ENCODE results near the gene LARP6. TPM values are rescaled to one million over a fixed set of nuclear protein-coding genes. Genes with fewer than 3 reads are reported as not detected.
"Not testable (repeated sequence)": the region's sequence is repeated elsewhere in the genome, so short reads cannot be mapped to it uniquely, and the experiment has no call there.

LARP6 gene
- not detected in 2 replicates for total RNA-seq

DNA sequence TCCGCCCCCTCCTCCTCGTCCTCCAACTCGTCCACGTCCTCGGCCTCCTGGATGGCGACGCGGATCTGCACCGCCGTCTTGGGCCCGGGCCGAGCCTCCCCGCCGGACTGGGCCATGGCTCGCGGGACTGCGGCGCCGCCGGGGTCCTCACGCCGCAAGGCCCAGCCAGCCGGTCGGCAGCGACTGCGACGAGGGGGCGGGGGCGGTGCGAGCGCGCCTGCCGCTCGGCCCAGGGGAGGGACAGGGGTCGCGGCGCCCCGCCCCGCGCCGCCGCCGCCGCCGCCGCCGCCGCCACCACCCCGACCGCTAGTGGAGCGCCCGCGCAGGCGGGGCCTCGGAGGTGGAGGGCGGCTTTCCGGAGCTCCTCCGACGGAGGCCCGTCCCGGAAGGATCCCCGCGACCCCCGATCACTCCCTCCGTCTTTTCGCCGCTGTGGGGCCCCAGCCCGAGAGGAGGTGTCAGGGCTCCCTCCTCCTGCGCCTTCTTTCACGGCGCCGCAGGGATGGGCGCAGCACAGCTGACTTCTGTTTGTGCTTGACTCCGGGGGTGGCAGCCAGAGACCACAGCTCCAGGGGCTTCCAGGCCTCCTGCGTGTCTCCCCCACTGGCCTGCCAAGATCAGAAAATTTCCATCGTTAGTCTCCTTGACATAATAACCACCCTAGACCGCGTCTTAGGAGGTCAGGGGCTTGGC is at the start of gene LARP6:
LARP6 (minus strand) TSS at position 185 of the 693 bp plus-strand sequence; CDS start at position 116, 69 bp downstream.
- intact Hi-C loops (cut with micrococcal nuclease): no loop called here

DNA sequence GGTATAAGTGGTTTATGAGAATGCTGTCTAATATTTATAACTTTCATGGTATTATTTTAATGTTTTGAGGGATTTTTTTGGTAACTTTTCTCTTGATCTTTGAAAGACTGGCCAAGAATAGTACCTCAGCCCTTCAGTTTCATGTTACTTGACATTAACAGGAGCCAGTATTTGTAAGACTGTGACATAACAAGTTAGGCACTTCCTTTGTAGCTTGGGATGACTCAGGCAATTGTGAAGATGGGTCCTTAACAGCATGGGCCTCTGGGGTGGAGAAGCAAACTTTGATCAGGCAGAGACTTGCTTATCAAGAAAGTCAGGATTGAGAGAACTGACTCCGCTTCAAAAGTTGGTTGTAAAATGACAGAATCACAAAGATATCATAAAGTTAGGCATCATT is 48.1 kb upstream of the LARP6 start:
- intact Hi-C loops (cut with micrococcal nuclease): no loop called here

DNA sequence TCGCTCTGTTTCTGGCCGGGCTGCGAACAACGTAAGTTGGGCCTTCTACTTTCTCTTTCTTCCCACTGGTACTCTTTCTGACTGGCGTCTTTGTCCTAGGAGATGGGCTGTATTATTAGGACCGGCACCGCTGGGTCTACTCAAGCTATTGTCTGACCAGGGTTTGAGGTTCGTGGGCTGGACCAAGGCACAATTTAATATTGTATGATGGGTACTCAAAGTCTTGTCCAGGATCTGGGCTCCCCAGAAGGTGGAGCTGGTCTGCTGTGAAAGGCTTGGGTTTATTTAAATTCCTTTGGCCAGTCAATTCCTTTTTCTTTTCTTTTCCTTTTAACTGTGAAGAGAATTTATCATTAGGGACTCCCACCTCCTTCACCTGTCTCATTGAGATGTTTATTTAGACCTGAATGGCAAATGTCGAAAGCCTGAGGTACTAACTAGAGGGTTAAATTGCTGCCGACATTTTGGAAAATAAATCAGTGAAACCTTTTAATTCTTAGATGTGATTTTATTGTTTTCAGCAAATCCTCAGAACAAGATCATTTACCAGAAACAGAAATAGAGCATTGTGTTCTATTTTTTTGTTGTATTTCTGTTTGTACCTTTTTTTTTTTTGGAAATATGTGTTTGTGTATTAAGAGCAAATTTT is 39.1 kb upstream of the LARP6 start:
- intact Hi-C loops (cut with micrococcal nuclease): no loop called here

DNA sequence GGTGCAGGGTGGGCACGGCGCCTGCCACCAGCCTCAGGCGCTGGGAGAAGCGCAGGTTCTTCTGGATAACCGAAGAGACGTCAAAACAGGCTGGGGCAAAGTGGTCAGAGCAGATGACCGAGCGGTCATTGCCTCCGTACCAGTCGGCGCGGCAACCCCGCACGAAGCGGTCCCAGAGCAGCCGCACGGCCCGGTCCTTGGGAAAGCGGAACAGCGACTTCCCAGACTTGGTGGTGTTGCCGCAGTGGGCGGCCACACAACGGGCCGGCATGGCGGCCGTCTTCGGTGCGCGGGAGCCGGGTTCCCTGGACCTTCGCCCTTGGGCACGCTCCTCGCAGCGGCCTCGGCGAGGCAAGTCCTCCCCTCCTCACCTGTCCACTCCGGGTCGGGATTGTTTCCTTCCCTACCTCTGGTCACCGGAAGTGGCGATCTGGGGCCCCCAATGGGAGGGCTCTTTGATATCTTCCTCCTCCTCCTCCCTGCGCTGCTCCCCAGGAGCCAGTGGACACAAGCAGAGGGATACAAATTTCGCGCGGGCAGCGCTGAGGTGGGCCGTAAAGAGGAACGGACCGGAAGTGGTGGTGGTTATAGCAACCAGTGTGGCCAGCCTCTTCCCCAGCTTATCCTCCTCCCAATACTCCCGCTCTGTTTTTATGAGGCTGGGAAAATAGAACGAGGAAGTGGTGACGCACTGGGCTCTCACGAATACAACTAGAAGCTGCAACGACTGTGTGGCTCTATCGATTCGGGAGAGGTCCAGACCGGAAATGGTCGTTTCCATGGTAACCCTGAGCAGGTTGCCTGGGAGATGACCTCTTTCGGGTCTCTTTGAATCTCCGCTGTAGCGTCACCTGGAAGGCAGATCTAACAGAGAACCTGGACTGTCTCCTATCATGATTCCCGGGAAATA is 38.3 kb upstream of the LARP6 start, which contains the start of the genes LRRC49 and THAP10:
LRRC49 (plus strand) TSS at position 825 of the 910 bp plus-strand sequence; CDS start at position 894, 69 bp downstream.
THAP10 (minus strand) TSS at position 432 of the 910 bp plus-strand sequence; CDS start at position 271, 161 bp downstream.
- intact Hi-C loops (cut with micrococcal nuclease): no loop called here

DNA sequence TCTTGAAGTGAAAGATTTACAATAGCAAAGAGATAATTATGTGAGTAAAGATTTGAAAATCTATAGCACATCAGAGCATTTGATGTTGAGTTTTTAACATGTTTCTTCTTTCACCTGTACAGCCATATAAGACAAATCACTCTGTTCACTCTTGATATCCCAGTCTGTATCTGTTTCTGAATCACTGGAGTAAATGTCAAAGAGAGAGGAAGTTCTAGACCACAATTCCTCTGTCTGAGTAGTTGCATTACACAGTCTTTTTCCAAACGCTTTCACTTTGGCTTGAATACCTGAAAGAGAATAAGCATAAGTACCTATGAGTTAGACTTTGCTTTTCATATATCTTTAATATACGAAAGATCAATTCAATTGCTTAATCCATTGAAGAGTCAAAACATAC is 28.4 kb upstream of the LARP6 start:
- intact Hi-C loops (cut with micrococcal nuclease): no loop called here

DNA sequence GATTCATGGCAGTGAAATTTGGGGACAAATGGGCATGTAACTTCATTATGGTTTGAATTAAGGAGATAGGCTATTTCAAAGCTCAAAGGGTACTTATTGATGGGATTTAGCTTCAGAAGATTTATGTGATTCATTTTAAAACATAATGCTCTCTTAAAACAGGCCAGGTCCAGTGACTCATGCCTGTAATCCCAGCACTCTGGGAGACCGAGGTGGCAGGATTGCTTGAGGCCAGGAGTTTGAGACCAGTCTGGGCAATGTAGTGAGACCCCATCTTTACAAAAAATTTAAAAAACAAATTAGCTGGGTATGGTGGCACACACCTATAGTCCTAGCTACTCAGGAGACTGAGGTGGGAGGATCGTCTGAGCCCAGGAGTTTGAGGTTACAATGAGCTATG is 26.8 kb upstream of the LARP6 start:
- intact Hi-C loops (cut with micrococcal nuclease): no loop called here

DNA sequence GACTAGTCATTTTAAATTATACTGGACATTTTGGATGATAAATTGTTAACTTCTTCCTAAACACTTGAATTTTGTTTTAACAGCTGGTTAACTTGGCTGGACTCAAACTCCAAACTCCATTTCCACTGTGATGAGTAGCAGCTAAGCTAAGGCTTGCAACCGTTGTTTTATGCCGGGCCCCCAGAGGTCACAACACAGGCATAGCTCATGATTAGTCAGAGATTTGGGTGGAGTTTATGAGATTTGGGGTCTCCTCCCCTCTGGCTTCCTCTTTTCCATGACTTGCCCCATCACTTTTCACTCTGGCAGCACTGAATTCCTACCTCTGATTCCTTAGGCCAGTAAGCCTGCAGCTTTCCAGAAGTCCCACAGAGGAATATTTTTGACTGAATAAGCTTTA is 25.4 kb upstream of the LARP6 start:
- intact Hi-C loops (cut with micrococcal nuclease): no loop called here

DNA sequence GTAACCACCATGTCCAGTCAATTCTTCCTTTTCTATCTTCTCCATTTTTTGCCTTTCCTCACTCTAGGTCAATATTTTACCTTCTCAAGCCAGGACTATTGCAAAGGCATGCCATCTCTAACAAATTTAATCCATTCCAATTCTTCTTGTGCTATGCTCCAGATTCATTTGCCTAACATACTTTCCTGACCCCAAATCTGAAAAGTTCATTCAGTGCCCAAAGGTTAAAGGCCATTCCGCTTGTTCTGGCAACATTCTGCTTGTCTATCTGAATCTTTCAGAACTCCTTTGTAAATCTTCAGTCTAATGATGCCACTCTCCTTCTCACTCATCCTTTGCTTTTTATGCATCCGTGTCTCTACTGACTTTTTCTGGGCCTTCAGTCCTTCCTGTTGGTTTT is 22.7 kb upstream of the LARP6 start:
- intact Hi-C loops (cut with micrococcal nuclease): no loop called here

DNA sequence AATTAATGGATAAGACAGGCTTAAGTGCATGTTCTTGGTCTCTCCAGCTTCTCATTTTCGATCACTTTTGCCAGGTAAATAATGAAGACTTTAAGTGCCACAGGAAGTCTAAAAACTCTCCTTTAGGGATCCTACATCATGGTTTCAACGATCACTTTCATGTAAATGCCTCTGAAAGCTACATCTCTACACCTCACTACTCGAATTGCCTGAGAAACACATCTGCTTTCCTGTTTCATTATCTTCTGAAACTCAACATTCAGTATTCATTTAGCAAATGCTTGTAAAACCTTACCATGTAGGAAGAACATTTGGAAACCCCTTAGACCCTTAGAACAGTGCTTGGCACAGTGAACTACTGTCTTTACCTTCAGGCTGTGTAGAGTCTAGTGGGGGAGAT is 22.1 kb upstream of the LARP6 start:
- intact Hi-C loops (cut with micrococcal nuclease): no loop called here

DNA sequence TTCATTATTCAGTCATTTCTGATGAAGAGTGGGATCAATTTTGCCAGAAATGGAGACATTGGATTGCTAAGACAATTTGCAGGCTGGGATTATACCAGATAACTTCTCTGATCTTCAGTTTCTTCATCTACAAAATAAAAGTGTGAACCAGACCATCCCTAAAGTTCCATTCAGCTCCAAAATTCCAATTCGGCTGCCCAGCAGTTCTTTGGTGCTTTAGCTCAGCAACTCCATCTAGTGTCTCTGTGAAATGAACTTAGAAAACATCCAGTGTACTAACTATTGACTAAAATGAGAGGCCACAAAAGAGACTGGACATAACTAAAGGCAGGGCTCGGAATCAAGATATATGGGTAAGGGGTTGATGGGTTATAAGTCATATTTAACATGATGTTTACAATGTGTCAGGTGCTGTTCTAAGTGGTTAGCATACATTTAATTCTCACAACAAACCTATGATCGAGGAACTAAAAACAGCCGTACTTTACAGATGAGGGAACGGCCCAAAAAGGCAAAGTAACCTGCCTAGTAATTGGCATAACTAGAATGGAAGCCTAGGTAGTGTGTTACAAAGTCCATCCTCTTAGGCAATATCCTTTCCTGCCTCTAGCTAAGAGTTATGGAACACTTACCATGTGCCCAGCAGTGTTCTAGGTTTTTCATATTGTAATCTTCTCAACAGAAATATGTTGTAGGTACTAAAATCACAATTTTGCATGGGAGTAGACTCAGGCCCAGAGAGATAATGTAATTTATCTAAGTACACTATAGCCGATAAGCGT is 21.2 kb upstream of the LARP6 start:
- intact Hi-C loops (cut with micrococcal nuclease): no loop called here

DNA sequence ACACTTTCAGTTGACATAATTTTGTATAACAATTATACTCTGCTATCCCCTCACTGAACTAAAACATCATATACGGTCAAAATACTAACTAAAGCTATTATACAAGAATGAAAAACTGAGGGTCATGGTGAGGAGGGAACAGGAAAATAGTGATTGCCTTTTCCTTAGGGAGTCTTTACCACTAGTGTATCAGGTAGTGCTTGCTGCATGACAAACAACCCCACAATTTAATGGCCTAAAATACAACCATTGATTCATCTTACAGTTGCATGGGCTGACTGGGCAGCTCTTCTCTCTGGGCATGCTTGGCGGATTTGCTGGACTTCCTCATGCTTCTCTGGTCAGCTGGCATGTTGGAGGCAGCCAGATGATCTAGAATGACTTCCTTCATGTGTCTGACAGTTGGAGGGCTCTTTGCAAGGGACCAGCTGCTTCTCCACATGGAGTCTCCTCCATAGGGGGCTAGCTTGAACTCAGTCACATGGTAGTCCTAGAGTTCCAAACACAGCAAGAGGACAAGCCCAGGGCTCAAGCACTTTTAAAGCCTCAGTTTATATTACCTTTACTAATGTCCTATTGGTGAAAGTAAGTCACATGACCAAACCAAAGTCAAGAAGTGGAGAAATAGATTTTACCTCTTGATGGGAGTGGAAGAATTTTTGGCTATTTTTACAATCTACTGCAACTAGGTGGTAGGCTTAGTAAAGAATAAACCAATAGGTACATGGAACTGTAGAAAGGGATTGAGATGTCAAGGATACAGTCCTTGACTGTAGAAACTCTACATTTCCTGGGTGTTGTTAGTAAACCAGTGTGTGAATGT is 19.5 kb upstream of the LARP6 start:
- intact Hi-C loops (cut with micrococcal nuclease): no loop called here

DNA sequence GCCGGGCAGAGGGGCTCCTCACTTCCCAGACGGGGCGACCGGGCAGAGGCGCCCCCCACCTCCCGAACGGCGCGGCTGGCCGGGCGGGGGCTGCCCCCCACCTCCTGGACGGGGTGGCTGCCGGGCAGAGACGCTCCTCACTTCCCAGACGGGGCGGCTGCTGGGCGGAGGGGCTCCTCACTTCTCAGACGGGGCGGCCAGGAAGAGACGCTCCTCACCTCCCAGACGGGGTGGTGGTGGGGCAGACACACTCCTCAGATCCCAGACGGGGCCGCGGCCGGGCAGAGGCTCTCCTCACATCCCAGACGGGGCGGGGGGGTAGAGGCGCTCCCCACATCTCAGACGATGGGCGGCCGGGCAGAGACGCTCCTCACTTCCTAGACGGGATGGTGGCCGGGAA is 17.5 kb upstream of the LARP6 start:
- intact Hi-C loops (cut with micrococcal nuclease): not testable (repeated sequence)

DNA sequence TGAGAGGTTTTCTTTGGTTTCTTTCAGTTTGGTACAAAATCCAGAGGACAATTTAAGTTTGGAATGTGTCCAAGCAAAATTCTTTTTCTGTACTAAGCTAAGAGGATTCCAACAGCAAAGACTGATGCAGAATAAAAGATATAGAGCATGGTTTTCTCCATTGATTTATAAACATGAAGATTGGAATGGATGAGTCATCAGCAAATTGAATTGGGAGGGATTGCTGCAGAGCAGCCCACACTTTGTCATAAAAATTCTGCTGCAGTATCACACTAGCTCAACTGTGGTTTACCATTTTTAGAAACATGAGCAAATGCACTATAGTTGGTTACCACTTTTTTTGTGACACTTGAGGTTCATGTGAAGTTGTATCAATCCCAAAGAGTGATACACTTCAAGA is 16.1 kb upstream of the LARP6 start:
- intact Hi-C loops (cut with micrococcal nuclease): no loop called here

DNA sequence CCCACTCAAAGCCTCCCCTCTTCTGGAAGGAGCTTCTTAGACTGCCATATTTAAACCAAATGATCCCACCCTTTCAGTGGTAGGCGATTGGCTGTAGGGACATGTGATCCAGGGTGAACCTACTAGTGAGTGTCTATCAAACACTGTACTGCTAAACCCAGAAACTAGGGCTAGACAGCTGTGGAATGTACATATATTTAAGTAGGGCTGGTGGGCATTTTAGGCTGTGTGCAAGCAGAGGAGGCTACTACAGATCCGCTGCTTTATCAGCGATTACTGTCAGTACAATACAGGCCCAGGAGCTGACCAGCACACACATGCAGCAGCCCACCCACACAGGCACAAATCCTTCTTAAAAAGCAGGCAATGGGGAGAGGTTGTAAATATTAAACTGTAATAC is 15.4 kb upstream of the LARP6 start:
- intact Hi-C loops (cut with micrococcal nuclease): no loop called here

DNA sequence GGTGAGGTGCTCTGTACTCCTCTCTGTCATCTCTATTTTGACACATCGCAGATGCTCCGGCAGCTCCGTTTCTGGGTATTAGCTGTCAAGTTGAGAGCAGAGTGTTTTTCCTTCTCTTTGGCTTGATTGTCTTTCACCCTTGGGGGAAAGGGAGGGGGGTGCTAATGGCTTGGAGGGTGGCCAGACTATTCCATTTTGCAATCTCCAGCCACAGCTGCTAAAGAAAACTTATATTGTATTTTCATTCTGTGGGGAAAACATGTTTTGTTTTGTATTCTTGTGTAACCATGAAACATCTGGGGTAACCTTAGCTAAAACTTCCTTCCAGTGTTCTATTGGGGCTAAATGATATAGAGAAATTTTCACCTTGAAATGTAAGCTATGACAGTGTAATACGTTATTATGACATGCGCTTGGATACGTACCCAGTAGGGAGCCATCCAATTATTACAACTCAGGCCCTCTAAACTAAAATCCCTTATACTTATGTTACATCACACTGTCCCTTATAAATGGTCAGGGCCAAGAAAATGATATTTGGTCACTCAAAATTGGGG is 14.0 kb upstream of the LARP6 start:
- intact Hi-C loops (cut with micrococcal nuclease): no loop called here

DNA sequence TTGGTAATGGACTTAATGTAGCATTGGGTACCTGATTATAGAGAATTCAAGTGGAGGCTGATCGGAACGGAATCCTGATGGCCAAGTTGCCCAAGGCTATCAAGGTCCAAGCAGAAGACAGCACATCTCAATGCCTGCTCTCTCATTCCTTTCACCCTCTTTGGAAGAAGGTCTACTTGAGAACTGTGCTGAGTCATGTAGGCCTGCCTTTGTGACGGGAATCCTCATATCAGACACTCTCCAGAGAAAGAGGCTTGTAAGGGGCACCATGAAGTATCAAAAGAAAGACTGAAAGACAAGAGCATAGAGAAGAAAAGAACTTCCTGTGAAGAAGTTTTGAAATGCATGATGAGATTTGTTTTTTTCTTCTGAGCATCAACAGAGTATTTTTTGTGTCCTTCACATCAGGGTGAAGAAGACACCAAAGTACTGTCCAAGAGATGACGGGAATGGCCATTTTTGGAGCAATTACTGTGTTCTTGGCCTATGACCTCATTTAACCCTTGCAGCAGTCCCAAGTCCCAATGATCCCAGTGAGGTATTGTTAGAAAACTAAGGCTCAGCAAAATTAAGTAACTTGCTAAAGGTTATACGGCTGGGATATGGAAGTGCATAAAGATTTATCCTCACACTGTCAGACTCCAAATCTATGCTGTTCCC is 13.2 kb upstream of the LARP6 start:
- intact Hi-C loops (cut with micrococcal nuclease): no loop called here

DNA sequence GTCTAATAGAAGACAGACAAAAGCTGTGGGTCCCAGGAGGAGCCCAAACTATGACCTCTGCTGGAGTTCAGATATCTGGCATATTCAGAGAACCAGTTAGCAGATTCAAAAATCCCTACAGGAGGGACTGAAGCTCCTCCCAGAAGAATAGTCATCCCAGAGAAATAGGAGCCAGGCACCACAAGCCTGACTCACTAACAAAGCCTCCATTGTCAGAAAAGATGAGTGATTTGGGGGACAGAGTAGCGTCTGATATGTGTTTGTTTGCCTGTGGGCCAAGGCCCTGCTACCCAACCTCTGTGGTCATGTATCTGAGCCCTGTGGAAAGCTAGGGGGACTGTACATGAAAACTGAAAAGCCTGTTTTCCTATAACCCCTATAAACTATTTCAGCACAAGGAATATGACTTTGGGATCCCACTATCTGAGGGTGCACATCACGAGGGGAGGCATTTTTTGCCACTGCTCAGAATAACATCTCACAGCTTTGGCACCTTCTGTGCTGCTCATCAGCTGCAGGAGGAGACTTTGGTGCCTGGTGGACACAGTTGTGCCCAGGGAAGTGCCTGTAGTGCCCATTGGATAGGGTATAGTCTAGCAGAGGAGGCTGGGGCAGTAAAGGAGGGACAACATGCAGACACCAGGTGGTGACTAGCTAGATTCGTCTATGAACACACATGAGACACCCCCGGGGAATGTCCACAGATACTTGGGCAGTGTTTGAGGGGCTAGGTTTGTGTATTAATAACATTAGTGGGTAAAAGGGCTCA is 9.7 kb upstream of the LARP6 start:
- intact Hi-C loops (cut with micrococcal nuclease): no loop called here

DNA sequence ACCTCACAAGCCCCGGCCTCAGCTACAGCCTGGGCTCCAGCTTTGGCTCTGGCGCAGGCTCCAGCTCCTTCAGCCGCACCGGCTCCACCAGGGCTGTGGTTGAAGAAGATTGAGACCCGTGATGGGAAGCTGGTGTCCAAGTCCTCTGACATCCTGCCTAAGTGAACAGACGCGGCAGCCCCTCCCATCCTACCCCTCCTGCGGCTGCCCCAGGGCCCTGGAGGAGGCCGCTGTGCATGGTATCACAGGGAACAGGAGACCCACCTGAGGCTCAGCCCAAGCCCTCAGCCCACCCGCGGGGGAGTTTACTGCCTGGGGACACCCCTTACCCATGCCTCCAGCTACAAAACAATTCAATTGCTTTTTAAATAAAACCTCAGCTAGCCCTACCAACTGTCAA is 6.0 kb upstream of the LARP6 start:
- intact Hi-C loops (cut with micrococcal nuclease): no loop called here

Measured in T-helper 2 cell treated with Interferon-gamma antibody and Interleukin-4, amounts not matched to agents 100 ng/mL and 5 ng/mL, for 36 hours (primary cell).